ENCODE measurements around the gene SMIM35.
"Not testable (repeated sequence)": the region's sequence is repeated elsewhere in the genome, so short reads cannot be mapped to it uniquely, and the experiment has no call there.

Gene SMIM35

GRCh38 chr11:118027694-118028093 is 59.1 kb downstream of the SMIM35 start:
- no peak for DNase-seq (ENCODE audit: low spot score)

GRCh38 chr11:118021146-118021545 is 65.6 kb downstream of the SMIM35 start:
- no peak for DNase-seq (ENCODE audit: low spot score)

GRCh38 chr11:118018401-118018800 is 68.4 kb downstream of the SMIM35 start:
- DNase-seq (ENCODE audit: low spot score) = no peak

- no peak for DNase-seq (ENCODE audit: low spot score)
These were observed 69.0 kb downstream of the SMIM35 start for GRCh38 chr11:118017631-118018315.

GRCh38 chr11:118017111-118017510 is 69.7 kb downstream of the SMIM35 start:
- DNase-seq (ENCODE audit: low spot score) = no peak

GRCh38 chr11:118016104-118016503 is 70.7 kb downstream of the SMIM35 start:
- no peak for DNase-seq (ENCODE audit: low spot score)

GRCh38 chr11:118015385-118015841 is 71.3 kb downstream of the SMIM35 start:
- no peak for DNase-seq (ENCODE audit: low spot score)

- DNase-seq (ENCODE audit: low spot score) = no peak
These were observed 72.7 kb downstream of the SMIM35 start for GRCh38 chr11:118014022-118014421.

- peak; percentile 25 for DNase-seq (ENCODE audit: low spot score)
These were observed 74.6 kb downstream of the SMIM35 start for GRCh38 chr11:118012083-118012669.

GRCh38 chr11:118010738-118011461 is 75.9 kb downstream of the SMIM35 start:
- DNase-seq (ENCODE audit: low spot score) = no peak

- no peak for DNase-seq (ENCODE audit: low spot score)
These were observed 76.7 kb downstream of the SMIM35 start for GRCh38 chr11:118009864-118010737.

- no peak for DNase-seq (ENCODE audit: low spot score)
These were observed 78.4 kb downstream of the SMIM35 start for GRCh38 chr11:118008271-118008911.

GRCh38 chr11:118007563-118008270 is 79.0 kb downstream of the SMIM35 start:
- not testable (repeated sequence) for DNase-seq (ENCODE audit: low spot score)

GRCh38 chr11:118007040-118007439 is 79.7 kb downstream of the SMIM35 start:
- no peak for DNase-seq (ENCODE audit: low spot score)

GRCh38 chr11:118006153-118006534 is 80.6 kb downstream of the SMIM35 start:
- DNase-seq (ENCODE audit: low spot score) = no peak

- DNase-seq (ENCODE audit: low spot score) = peak; percentile 7
These were observed 81.3 kb downstream of the SMIM35 start for GRCh38 chr11:118005224-118006152.

GRCh38 chr11:118004543-118005223 is 82.1 kb downstream of the SMIM35 start:
- DNase-seq (ENCODE audit: low spot score) = no peak

GRCh38 chr11:118003456-118003855 is 83.3 kb downstream of the SMIM35 start:
- DNase-seq (ENCODE audit: low spot score) = no peak
